ENCODE results near the gene TMEM63B. TPM values are rescaled to one million over a fixed set of nuclear protein-coding genes. Genes with fewer than 3 reads are reported as not detected.

The TMEM63B gene
- total and polyA plus RNA-seq, 5 donors from 2014 or later: 1.3 to 20.5 (median 1.4) TPM

- H3K9me3 ChIP-seq (ENCODE audit: control insufficient read depth in 2 of 2, low read length in 2 of 2): no peaks in the 10 kb centered on the region
- no peak overlapping the region for H3K4me3 Mint-ChIP-seq
- ATAC-seq (ENCODE audit: low read depth in 2 of 2) (no peak), DNase-seq (no peak)
- H3K27ac Mint-ChIP-seq: no peak overlapping the region
- no peaks in the 10 kb centered on the region for H3K9me3 Mint-ChIP-seq
- no peaks in the 10 kb centered on the region for H3K4me1 Mint-ChIP-seq
- peaks cover 10% of the 10 kb centered on the region for H3K27me3 Mint-ChIP-seq
- no peak overlapping the region for H3K27ac ChIP-seq (ENCODE audit: insufficient read depth, low read length, poor library complexity, severe bottlenecking)
- no peaks in the 10 kb centered on the region for H3K36me3 ChIP-seq (ENCODE audit: control insufficient read depth, insufficient read depth, low read length)
- H3K36me3 Mint-ChIP-seq: no peaks in the 10 kb centered on the region
- H3K27me3 ChIP-seq (ENCODE audit: control insufficient read depth, insufficient read depth, low read length): no peaks in the 10 kb centered on the region
- H3K4me1 ChIP-seq (ENCODE audit: control insufficient read depth, insufficient read depth, low read length, poor library complexity, severe bottlenecking): no peaks in the 10 kb centered on the region
- H3K4me3 ChIP-seq (ENCODE audit: low read depth, low read length): no peak overlapping the region
Measured at GRCh38 chr6:44202332-44202971, 75.1 kb downstream of the TMEM63B start.

GRCh38 chr6:44202972-44203750 lies 75.8 kb downstream of the TMEM63B start:
- no peaks in the 10 kb centered on the region for H3K36me3 Mint-ChIP-seq
- DNase-seq (no peak), ATAC-seq (ENCODE audit: low read depth in 2 of 2) (no peak)
- H3K4me1 Mint-ChIP-seq: no peaks in the 10 kb centered on the region
- no peak overlapping the region for H3K27ac Mint-ChIP-seq
- Histone ChIP-seq H3K27me3 (ENCODE audit: control insufficient read depth, insufficient read depth, low read length) (no peaks in the 10 kb centered on the region), H3K9me3 (ENCODE audit: control insufficient read depth in 2 of 2, low read length in 2 of 2) (no peaks in the 10 kb centered on the region), H3K4me1 (ENCODE audit: control insufficient read depth, insufficient read depth, low read length, poor library complexity, severe bottlenecking) (no peaks in the 10 kb centered on the region), H3K36me3 (ENCODE audit: control insufficient read depth, insufficient read depth, low read length) (no peaks in the 10 kb centered on the region), H3K27ac (ENCODE audit: insufficient read depth, low read length, poor library complexity, severe bottlenecking) (no peak overlapping the region), H3K4me3 (ENCODE audit: low read depth, low read length) (no peak overlapping the region)
- peaks cover 11% of the 10 kb centered on the region for H3K27me3 Mint-ChIP-seq
- no peak overlapping the region for H3K4me3 Mint-ChIP-seq
- no peaks in the 10 kb centered on the region for H3K9me3 Mint-ChIP-seq

- DNase-seq (no peak), ATAC-seq (ENCODE audit: low read depth in 2 of 2) (no peak)
- no peaks in the 10 kb centered on the region for H3K36me3 ChIP-seq (ENCODE audit: control insufficient read depth, insufficient read depth, low read length)
- H3K27ac ChIP-seq (ENCODE audit: insufficient read depth, low read length, poor library complexity, severe bottlenecking): no peak overlapping the region
- no peaks in the 10 kb centered on the region for H3K27me3 ChIP-seq (ENCODE audit: control insufficient read depth, insufficient read depth, low read length)
- no peaks in the 10 kb centered on the region for H3K4me1 ChIP-seq (ENCODE audit: control insufficient read depth, insufficient read depth, low read length, poor library complexity, severe bottlenecking)
- Mint-ChIP-seq H3K4me1 (no peaks in the 10 kb centered on the region), H3K27me3 (peaks cover 18% of the 10 kb centered on the region), H3K9me3 (peaks cover 0 to 1% (median 0%) of the 10 kb centered on the region in 7 donors), H3K36me3 (no peaks in the 10 kb centered on the region), H3K4me3 (no peak overlapping the region), H3K27ac (no peak overlapping the region)
- no peak overlapping the region for H3K4me3 ChIP-seq (ENCODE audit: low read depth, low read length)
- no peaks in the 10 kb centered on the region for H3K9me3 ChIP-seq (ENCODE audit: control insufficient read depth in 2 of 2, low read length in 2 of 2)
Measured at GRCh38 chr6:44203955-44204354, 76.6 kb downstream of the TMEM63B start.

Other genes starting within 250 kb of the TMEM63B start
- gene MRPL14, start 102 bp upstream of the TMEM63B start, total RNA-seq: 11.8 TPM
- gene MRPL14, start 102 bp upstream of the TMEM63B start, polyA plus RNA-seq: 100 to 1,000 TPM in 1 of 4 donors, 10 to 100 TPM in 3; 72.3 to 101 (median 86.5) TPM
- gene CAPN11, start 31.3 kb downstream of the TMEM63B start, total RNA-seq: not detected
- gene CAPN11, start 31.3 kb downstream of the TMEM63B start, polyA plus RNA-seq: not detected
- gene MYMX, start 89.4 kb downstream of the TMEM63B start, total RNA-seq: not detected
- not detected for gene MYMX, start 89.4 kb downstream of the TMEM63B start, polyA plus RNA-seq
- 2.6 TPM for gene SLC29A1, start 96.0 kb downstream of the TMEM63B start, total RNA-seq
- 1 to 10 TPM; 3.3 to 6.1 (median 3.9) TPM for gene SLC29A1, start 96.0 kb downstream of the TMEM63B start, polyA plus RNA-seq
- gene HSP90AB1, start 119.5 kb downstream of the TMEM63B start, total RNA-seq: 399 TPM
- gene HSP90AB1, start 119.5 kb downstream of the TMEM63B start, polyA plus RNA-seq: 100 to 1,000 TPM; 264 to 426 (median 333) TPM
- gene SLC35B2, start 130.0 kb downstream of the TMEM63B start, total RNA-seq: 14.8 TPM
- 10 to 100 TPM; 33.0 to 42.4 (median 36.8) TPM for gene SLC35B2, start 130.0 kb downstream of the TMEM63B start, polyA plus RNA-seq
- gene NFKBIE, start 138.0 kb downstream of the TMEM63B start, total RNA-seq: 53.8 TPM
- gene NFKBIE, start 138.0 kb downstream of the TMEM63B start, polyA plus RNA-seq: 1 to 10 TPM; 3.6 to 7.0 (median 6.1) TPM
- gene TMEM151B, start 142.9 kb downstream of the TMEM63B start, total RNA-seq: not detected
- gene TMEM151B, start 142.9 kb downstream of the TMEM63B start, polyA plus RNA-seq: not detected
- 15.7 TPM for gene AARS2, start 185.8 kb downstream of the TMEM63B start, total RNA-seq
- gene AARS2, start 185.8 kb downstream of the TMEM63B start, polyA plus RNA-seq: 1 to 10 TPM; 3.6 to 8.3 (median 6.1) TPM
- not detected for gene SPATS1, start 215.1 kb downstream of the TMEM63B start, total RNA-seq
- not detected for gene SPATS1, start 215.1 kb downstream of the TMEM63B start, polyA plus RNA-seq

Measured in CD4-positive, CD25-positive, alpha-beta regulatory T cell (primary cell).